Calu3 (cell line): ENCODE results near the gene MEF2A. TPM values are rescaled to one million over a fixed set of nuclear protein-coding genes. Genes with fewer than 3 reads are reported as not detected.

Source experiments
- BruUV-seq: library from RNA; stranded (reverse); fragments of 400-500 nt; replicated peaks from 2 replicates; lab custom pipeline; 2021; lab: Mats Ljungman, UMichigan
- CTCF ChIA-PET: fragments of 300-600 bp; sonication (Branson Sonifier 250); formaldehyde crosslinking; loops from one replicate; lab custom pipeline; 2022; ENCODE audit warnings: antibody characterized with exemption; lab: Charles Lee
- DNase-seq: peaks from one replicate; pipeline ENCODE4 v3.0.0; 2022
- H3K27ac Mint-ChIP-seq: one replicate; pipeline ENCODE4 v1.8.0; 2022; ENCODE audit warnings: mixed read lengths; ENCODE audit not compliant: unreplicated experiment
- H3K27me3 Mint-ChIP-seq: one replicate; pipeline ENCODE4 v1.8.0; 2022; ENCODE audit warnings: mixed read lengths; ENCODE audit not compliant: unreplicated experiment
- H3K36me3 Mint-ChIP-seq: one replicate; pipeline ENCODE4 v1.8.0; 2022; ENCODE audit warnings: mild to moderate bottlenecking, moderate library complexity, mixed read lengths; ENCODE audit not compliant: insufficient read depth, unreplicated experiment
- H3K4me1 Mint-ChIP-seq: one replicate; pipeline ENCODE4 v1.8.0; 2022; ENCODE audit warnings: mild to moderate bottlenecking, low read depth, mixed read lengths; ENCODE audit not compliant: unreplicated experiment
- H3K4me3 Mint-ChIP-seq: one replicate; pipeline ENCODE4 v1.8.0; 2022; ENCODE audit warnings: mild to moderate bottlenecking, low read depth, moderate library complexity, mixed read lengths; ENCODE audit not compliant: unreplicated experiment
- H3K9me3 Mint-ChIP-seq: one replicate; pipeline ENCODE4 v1.8.0; 2022; ENCODE audit warnings: low read depth, mixed read lengths; ENCODE audit not compliant: unreplicated experiment
- intact Hi-C: fragments of 100-400 bp; cut with micrococcal nuclease; formaldehyde crosslinking; loops from one replicate; pipeline ENCODE4 v1.10.0; 2022; ENCODE audit not compliant: unreplicated experiment
- total RNA-seq: library from RNA; stranded (reverse); gene quantifications from 2 replicates; pipeline ENCODE4 v1.2.3, GENCODE V29; 2022
- TF ChIP-seq, protein P1 (sequence below): fragments of 200-600 bp; IDR thresholded peaks from one replicate; pipeline ENCODE4 v1.8.0; 2022; ENCODE audit warnings: antibody characterized with exemption; ENCODE audit not compliant: unreplicated experiment

The MEF2A gene
- total RNA-seq, 1 experiment from 2014 or later, result 33.6 TPM

DNA sequence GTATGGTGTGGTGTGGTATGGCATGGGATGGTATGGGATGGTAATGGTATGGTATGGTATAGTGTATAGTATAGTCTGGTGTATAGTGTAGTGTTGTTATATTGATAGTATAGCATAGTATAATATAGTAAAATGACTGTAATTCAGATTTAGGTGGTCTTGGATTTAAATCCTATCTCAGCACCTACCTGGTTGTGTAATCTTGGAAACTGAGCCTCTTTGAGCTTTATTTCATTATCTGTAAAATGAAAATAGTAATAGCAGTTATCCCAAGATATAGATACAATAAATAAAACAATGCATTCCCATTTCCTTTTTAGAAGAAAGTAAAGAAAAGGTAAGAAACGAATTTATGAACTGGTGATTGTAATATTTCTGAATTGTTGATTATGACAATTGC lies 27.5 kb upstream of the MEF2A start:
- intact Hi-C loops, result no loop called here
- Mint-ChIP-seq H3K4me1 (no peaks in the 10 kb centered on the region), H3K9me3 (no peaks in the 10 kb centered on the region), H3K36me3 (no peaks in the 10 kb centered on the region), H3K27me3 (no peaks in the 10 kb centered on the region), H3K27ac (no peak overlapping the region), H3K4me3 (no peak overlapping the region)
- no peak for DNase-seq
- TF ChIP-seq, protein P1, sequence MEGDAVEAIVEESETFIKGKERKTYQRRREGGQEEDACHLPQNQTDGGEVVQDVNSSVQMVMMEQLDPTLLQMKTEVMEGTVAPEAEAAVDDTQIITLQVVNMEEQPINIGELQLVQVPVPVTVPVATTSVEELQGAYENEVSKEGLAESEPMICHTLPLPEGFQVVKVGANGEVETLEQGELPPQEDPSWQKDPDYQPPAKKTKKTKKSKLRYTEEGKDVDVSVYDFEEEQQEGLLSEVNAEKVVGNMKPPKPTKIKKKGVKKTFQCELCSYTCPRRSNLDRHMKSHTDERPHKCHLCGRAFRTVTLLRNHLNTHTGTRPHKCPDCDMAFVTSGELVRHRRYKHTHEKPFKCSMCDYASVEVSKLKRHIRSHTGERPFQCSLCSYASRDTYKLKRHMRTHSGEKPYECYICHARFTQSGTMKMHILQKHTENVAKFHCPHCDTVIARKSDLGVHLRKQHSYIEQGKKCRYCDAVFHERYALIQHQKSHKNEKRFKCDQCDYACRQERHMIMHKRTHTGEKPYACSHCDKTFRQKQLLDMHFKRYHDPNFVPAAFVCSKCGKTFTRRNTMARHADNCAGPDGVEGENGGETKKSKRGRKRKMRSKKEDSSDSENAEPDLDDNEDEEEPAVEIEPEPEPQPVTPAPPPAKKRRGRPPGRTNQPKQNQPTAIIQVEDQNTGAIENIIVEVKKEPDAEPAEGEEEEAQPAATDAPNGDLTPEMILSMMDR, result no peak
- BruUV-seq, result no TSS peak
- CTCF ChIA-PET, result no interaction called here

GRCh38 chr15:99542828-99543227 lies 23.0 kb upstream of the MEF2A start:
- TF ChIP-seq, protein P1, result no peak
- CTCF ChIA-PET, result no interaction called here
- H3K4me3 Mint-ChIP-seq, result no peak overlapping the region
- H3K4me1 Mint-ChIP-seq, result no peaks in the 10 kb centered on the region
- intact Hi-C loops, result no loop called here
- BruUV-seq, result no TSS peak
- H3K36me3 Mint-ChIP-seq, result no peaks in the 10 kb centered on the region
- no peaks in the 10 kb centered on the region for H3K27me3 Mint-ChIP-seq
- no peak for DNase-seq
- no peaks in the 10 kb centered on the region for H3K9me3 Mint-ChIP-seq
- no peak overlapping the region for H3K27ac Mint-ChIP-seq

- no TSS peak for BruUV-seq
- Mint-ChIP-seq H3K27ac (no peak overlapping the region), H3K36me3 (no peaks in the 10 kb centered on the region), H3K9me3 (no peaks in the 10 kb centered on the region), H3K27me3 (no peaks in the 10 kb centered on the region), H3K4me3 (no peak overlapping the region), H3K4me1 (no peaks in the 10 kb centered on the region)
- CTCF ChIA-PET, result no interaction called here
- TF ChIP-seq, protein P1, result no peak
- DNase-seq, result no peak
- intact Hi-C loops, result no loop called here
These were observed 20.2 kb upstream of the MEF2A start for GRCh38 chr15:99545605-99546004.

DNA sequence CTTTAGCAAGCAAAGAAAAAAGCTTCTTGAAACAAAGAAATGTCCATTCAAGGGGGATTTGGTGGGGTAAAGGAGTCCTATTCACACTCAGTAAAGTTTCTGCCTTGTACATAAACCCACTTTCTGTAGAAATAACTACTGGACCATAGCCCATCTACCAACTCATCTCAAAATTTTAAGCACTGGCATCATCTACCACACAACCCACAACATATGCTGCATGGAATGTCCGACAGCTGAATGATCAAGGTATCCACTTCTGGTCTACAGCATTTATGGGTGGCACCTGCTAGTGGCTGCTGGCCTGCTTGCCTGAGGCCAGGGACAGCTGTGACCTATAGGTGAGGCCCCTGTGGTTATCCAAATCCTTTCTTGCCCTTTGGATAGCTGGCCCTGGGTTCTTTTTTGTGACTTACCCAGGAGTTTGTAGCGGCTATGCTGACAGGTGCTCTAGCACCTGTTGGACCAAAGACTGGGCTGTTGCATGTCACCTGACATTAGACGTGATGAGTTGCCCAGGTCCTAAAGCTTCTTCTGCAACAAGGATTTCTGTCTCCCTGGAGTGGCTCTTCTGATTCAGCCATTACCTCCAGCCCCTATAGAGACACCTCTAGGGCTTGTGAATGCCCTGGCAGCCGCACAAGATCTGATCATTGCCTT lies 19.2 kb upstream of the MEF2A start:
- CTCF ChIA-PET, result no interaction called here
- no peak overlapping the region for H3K27ac Mint-ChIP-seq
- no peak for DNase-seq
- H3K4me3 Mint-ChIP-seq, result no peak overlapping the region
- no peaks in the 10 kb centered on the region for H3K36me3 Mint-ChIP-seq
- intact Hi-C loops, result no loop called here
- no peaks in the 10 kb centered on the region for H3K4me1 Mint-ChIP-seq
- TF ChIP-seq, protein P1, result no peak
- H3K27me3 Mint-ChIP-seq, result no peaks in the 10 kb centered on the region
- no peaks in the 10 kb centered on the region for H3K9me3 Mint-ChIP-seq
- BruUV-seq, result no TSS peak
